HG02870 (cell line): ENCODE data around the gene CAMTA1.

Source experiments
- ATAC-seq: cut with Tn5 transposase; IDR thresholded peaks from one replicate; pipeline ENCODE4 v1.9.1; 2021; ENCODE audit warnings: mild to moderate bottlenecking, moderate library complexity; ENCODE audit not compliant: unreplicated experiment

The CAMTA1 gene

DNA sequence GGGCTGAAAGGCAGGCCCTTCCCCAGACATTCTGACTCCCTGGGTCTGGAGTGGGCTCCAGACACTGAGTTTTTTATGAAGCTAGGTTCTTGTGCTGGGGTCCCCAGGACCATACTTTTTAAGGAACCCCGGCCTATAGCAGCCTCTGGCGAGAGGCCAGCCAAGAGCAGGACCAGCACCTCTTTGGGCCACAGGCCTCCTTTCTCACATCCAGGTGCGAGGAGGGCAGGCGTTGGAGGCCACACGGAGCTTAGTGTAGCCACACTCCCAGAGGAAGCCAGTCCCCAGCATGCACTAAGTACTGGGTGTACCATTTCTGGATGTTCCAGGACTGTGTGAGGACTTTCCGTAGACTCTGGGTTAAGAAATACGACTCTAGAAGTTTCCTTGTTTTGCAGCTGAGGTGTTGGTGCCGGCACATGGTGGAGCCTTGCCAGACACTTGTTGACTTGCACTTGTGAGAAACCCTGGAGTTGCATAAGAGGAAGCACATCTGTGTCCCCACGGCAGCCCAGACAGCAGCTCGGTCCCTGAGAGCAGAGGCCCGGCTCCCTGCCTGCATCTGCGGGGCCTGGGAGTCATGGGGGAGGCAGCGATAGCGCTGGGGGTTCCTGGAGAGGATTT, 863.6 kb downstream of the CAMTA1 start:
- ATAC-seq = no peak

DNA sequence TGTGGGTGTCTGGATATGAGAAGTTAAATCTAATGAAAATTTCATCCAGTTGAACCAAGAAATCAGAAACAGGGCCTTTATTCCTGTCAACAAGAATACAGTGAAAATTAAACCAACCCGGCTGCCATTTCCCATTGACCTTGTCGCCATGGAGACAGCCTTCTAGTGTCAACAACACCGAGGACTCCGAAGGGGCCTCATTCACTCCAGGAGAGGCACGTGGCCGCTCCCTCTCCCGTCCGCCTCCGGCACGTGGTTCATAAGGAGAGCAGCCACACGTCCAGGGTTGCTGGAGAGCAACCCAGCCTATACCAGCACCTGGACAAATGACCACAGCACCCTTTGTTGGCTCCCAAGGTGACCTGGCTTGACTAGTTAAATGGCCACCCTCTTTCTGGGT, 865.5 kb downstream of the CAMTA1 start:
- ATAC-seq = no peak

DNA sequence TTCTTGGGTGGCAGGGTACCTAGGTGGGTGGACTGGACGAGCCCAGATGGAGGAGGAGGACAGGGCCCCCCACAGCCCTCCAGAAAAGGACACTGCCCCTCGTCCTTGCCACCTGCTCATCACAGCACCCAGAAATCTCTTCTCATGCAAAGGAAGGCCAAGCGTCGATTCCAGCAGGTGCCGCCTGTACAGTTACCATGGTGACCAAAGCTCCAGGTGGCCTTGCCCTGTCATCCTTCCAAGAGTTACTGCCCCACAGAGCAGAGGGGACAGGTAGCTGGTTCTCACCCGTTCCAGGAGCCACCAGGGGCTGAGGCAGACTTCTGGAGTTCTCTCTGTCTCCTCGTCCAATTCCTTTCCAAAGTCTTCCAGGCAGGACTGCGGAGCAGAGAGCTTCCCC, 865.9 kb downstream of the CAMTA1 start:
- ATAC-seq = no peak

DNA sequence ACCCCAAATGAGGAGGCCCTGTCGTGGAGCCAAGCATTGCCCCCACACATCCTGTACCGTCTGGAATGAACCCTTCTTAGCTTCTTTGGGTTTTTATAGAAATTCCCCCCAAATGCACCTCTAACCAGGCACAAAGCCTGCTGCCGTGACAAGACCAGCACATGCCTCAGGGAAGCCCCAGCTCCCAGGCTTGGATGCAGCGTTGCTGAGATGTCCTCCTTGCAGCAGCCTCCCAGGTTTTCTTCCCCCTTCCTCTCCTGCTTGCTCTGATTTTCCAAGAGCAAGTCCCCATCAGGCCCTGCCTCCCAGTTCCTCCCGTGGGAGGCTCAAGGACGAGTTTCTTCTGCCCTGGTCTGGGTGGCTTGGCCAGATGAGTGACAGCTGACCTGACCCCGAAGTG, 866.8 kb downstream of the CAMTA1 start:
- no peak for ATAC-seq

DNA sequence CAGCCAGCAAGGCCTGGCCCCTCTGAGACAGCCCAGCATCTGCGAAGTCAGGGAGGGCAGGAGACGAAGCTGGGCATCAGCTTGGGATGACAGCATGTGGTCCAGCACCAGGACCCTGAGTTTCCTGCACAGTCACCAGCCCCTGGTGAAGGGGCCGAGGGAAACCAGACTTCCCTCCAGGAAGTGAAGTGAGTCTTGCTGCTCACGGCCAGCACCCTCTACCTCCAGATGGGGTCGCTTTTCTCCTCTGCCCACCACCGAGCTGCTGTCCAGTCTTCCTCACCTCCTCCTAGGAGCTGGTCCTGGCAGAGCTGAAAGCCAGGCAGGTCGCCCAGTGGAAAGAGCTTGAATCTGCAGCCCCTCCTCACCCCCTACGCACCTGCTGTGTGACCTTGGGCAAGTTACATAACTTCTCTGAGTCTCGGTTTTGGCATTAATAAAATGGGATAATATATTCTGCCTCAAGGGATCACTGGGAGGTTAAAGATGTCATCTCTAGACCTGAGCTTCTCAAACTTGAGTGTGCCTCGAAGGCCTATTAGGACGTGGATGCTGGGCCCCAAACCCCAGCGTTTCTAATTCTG, 867.4 kb downstream of the CAMTA1 start:
- no peak for ATAC-seq

DNA sequence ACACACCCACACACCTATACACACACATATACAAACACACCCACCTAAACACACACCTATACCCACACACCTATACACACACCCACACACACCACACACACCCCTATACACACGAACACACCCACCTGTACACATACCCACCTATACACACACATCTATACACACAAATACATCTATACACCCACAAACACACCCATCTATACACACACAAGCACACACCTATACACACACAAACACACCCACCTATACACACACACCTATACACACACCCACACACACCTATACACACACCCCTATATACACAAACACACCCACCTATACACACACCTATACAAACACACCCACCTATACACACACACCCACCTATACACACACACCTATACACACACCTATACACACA, 869.5 kb downstream of the CAMTA1 start:
- no peak for ATAC-seq

DNA sequence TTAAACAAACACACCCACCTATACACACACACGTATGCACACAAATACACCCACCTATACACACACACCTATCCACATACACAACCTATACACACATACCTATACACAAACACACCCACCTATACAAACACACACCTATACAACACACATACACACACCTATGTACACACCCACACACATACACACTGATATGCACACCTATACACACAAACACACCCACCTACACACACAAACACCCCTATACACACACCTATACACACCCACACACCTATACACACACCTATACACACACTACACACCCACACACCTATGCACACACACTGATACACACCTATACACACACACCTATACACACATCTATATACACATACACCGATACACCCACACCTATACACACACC, 870.1 kb downstream of the CAMTA1 start:
- ATAC-seq = no peak

DNA sequence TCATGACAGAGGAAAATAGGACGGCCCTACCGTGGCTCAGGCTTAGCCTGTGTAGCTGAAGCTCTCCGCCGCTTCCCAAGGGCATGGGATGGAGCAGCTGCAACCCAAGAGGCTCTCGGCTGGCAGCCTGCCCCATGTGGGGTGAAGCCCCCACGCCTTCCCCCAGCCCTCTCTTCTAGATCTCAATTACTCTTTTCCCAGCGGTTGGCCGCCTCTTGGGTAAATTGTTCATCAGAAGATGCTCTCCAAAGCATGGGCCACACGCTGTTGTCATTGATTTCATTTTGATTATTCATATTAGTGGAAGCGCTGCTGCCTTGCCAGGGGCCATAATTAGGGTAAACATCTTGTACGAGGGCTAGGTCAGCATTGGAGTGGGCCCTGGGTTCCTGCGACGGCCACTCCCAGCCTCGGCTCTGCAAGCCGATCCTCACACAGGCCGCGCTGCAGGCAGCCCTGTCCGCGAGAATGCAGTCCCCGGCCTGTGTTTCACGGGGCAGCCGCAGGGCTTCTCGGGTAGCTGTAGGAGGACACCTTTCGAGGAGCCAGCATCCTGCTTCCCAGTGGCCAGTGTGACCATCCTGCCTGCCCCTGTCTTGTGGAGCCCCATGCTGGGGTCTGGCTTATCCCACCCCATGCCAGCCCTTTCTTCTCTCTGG, 871.4 kb downstream of the CAMTA1 start:
- no peak for ATAC-seq

DNA sequence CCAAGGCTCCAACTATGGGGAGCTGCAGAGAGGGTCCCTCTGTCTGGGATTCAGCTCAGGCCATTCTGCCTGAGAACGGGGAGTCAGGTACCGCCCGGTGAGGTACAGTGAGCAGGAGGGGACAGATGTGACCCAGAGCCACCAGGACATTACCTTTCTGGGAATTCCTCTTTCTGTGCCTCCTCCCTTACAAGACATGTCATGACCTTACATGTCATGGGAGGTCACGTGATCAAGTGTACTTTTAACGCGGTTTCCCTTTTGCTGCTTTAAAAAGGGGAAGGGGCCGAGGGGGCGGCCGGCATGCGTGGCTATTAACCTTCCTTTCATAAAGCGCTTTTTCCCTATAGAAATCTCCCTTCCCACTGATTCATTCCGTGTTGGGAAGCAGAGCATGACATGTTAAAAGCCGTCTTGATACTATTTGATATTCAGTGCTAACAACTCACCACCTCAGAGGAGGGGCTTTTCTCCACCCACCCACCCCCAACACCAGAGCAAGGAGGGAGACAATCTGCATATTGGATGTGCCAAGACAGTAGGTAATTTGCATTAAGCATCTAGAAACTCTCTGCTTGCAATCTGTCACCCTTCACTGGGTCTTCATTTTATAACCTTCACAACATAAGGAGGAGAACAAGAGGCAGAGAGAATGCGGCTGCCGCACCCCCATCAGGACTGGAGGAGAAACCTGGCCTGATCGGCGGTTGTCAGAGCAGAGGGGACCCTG, 872.2 kb downstream of the CAMTA1 start:
- ATAC-seq = no peak

DNA sequence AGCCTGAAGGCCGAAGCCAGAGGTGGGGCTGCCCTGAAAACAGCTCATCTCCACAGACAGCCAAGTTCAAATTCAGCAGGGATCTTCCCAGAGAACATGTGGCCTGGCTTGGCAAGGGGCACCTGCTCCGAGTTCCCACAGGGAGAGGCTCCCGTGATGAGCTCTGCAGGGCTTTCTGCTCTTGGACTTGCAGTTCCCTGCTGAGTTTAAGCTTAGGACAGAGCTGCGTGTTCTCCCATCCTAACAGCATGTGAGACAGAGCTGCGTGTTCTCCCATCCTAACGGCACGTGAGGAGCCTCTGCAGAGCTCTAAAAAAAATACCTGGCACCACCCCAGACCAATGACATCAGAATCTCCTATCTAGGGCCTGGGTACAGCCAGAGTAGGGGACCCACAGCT, 872.8 kb downstream of the CAMTA1 start:
- no peak for ATAC-seq

DNA sequence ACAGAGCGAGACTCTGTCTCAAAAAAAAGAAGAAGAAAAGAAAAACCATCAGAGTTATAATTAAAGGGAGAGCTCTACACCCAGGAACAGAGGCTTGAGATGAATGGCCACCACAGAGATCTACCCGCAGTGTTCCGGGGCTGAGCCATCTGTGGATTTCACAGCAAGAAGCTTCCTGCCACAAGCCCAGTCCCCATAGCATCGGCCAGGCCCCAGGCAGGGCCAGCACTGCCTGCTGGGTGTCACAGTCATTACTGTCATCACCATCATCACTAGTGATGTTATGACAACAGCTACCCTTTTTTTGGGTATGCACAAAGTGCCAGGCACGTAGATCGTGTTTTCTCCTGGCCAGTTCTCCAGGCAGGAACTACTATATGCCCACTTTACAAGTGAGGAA, 874.3 kb downstream of the CAMTA1 start:
- no peak for ATAC-seq

DNA sequence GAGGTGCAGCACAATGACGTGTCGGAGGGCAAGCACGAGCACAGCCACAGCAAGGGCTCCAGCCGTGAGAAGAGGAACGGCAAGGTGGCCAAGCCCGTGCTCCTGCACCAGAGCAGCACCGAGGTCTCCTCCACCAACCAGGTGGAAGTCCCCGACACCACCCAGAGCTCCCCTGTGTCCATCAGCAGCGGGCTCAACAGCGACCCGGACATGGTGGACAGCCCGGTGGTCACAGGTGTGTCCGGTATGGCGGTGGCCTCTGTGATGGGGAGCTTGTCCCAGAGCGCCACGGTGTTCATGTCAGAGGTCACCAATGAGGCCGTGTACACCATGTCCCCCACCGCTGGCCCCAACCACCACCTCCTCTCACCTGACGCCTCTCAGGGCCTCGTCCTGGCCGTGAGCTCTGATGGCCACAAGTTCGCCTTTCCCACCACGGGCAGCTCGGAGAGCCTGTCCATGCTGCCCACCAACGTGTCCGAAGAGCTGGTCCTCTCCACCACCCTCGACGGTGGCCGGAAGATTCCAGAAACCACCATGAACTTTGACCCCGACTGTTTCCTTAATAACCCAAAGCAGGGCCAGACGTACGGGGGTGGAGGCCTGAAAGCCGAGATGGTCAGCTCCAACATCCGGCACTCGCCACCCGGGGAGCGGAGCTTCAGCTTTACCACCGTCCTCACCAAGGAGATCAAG, 878.3 kb downstream of the CAMTA1 start:
- no peak for ATAC-seq

DNA sequence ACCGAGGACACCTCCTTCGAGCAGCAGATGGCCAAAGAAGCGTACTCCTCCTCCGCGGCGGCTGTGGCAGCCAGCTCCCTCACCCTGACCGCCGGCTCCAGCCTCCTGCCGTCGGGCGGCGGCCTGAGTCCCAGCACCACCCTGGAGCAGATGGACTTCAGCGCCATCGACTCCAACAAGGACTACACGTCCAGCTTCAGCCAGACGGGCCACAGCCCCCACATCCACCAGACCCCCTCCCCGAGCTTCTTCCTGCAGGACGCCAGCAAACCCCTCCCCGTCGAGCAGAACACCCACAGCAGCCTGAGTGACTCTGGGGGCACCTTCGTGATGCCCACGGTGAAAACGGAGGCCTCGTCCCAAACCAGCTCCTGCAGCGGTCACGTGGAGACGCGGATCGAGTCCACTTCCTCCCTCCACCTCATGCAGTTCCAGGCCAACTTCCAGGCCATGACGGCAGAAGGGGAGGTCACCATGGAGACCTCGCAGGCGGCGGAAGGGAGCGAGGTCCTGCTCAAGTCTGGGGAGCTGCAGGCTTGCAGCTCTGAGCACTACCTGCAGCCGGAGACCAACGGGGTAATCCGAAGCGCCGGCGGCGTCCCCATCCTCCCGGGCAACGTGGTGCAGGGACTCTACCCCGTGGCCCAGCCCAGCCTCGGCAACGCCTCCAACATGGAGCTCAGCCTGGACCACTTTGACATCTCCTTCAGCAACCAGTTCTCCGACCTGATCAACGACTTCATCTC, 879.1 kb downstream of the CAMTA1 start:
- ATAC-seq = no peak

DNA sequence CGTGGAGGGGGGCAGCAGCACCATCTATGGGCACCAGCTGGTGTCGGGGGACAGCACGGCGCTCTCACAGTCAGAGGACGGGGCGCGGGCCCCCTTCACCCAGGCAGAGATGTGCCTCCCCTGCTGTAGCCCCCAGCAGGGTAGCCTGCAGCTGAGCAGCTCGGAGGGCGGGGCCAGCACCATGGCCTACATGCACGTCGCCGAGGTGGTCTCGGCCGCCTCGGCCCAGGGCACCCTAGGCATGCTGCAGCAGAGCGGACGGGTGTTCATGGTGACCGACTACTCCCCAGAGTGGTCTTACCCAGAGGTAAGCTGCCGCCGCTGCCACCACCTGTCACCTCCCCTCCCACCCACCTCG, 879.6 kb downstream of the CAMTA1 start:
- no peak for ATAC-seq

DNA sequence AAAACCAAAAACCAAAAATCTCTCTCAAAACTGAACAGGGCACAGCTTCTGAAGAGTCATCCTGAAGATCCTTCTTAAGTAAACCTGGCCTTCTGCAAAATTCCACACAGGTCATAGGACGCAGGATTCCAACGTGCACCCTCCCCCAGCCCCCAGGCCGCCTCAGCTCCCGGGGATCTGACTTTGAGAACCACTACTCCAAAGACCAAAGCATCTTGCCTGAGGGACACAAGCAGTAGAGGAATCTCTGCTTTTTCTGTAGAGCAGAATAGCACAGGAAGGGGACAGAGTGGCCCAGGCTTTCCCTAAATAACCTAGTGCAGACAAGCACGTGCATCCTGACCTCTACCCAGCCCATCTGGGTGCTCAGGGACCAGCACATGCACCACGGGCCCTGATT, 881.0 kb downstream of the CAMTA1 start:
- no peak for ATAC-seq

DNA sequence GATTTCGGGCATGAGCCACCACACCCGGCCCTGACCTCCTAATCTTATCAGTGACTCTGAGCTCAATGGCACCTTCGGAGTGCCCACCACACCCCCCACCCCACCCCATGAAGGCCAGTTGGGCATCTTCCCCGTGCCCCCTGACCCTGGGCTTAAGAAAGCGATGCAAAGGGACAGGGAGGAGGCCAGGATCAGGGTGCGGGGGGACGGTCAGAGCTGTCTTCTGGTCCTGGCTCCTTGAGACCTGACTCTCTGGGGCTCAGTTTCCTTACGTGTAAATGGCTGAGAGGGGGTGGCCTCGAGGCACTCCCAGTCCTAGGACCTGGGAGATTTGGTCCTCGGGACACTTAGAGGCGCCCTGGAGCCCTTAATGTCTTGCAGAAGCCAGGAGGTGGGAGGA, 881.9 kb downstream of the CAMTA1 start:
- no peak for ATAC-seq

DNA sequence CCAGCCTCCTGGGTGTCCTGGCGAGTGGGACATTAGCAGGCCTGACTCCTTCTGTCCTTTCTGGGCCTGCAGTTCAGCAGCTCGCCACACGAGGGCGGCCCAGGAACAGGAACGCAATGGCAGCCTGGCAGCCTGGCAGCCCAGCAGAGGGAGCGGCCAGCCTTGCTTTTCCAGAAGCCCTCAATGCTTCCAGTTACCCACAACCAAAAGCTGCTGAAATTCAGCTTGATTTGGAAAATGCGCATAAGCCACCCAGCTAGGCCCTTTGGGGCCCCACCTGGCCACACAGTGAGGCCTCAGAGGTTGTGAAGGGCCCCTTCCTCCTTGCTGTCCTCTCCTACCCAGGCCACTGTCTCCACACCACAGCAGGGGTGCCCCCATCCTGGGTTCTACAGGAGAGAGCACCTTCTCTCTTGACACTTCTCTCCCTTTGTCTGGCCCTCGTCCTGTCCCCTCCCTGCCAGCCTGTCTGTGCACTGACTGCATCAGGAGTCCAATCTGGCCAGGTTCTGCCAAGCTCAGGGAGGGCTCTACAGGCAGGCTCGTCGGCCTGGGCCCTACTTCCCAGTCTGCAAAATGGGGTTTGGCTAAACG, 882.5 kb downstream of the CAMTA1 start:
- ATAC-seq = no peak

DNA sequence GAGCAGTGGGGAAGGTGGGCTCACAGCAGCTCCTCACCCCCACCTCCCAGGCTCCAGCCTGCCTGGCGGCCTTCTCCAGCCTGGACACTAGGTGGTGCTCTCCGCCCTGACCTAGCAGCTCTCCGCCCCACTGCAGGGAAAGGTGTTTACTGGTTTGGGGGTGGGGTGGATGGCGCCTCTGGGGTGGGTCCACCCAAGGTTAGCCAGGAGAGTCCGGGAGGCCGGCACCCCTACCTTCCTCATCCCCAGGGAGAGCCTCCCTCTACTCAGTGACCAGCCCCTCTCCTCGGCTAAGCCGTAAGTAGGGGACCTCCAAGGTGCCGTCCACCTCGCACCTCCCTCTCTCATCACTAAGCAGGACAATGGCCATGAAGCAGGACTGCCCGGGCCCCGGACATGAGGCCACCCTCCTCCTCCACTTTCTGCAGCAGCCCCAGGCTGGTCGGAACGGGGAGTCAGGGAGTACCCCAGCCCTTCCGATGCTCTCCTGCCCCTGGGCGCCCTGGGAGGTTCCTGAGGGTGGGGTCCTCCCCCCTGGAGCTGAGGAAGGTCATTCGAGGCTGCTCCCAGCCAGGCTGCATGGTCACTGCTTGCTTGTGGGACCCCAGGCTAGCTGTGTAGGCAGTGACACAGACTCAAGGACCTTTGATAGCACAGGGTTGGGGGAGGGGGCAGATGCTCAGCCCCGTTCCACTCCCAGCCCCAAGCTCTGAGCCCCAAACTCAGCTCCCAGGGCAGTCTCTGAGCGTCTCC, 884.5 kb downstream of the CAMTA1 start:
- ATAC-seq = no peak

DNA sequence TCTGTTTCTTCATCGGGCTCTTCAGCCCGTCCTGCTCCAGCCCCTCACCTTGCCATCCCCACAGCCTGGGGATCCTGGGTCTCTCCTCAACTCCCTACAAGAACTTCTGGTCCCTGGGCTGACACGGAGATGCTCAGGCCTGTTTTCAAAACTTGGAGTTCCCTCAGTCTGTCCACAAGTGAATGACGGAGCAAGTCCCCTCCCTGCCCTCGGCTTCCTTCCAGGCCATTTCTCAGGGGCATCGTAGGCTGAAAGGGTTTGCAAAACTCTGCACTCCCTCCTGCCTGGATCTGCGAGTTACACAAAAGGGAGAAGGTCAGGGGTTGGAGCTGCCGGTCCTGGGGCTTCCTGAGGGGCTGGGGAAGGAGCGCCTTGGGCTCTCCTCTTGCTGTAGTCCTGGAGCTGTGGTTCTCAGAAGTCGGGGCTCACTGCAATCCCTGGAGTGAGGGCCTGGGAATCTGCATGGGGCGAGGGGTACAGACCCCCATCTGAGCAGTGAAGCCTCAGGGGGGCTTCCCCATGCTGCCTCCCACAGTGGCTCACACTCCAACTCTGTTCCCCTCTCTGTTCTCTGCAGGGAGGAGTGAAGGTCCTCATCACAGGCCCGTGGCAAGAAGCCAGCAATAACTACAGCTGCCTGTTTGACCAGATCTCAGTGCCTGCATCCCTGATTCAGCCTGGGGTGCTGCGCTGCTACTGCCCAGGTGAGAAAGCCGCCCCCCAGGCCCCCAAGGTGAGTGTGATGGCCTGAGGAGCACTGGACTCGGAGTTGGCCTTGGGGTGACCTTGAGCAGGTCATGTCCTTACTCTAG, 885.3 kb downstream of the CAMTA1 start:
- ATAC-seq = no peak
